NT2/D1 (cell line): ENCODE results near the gene SH3PXD2A.

Experiments
- DNase-seq: peaks from one replicate; pipeline ENCODE4 v3.0.0-alpha.2; 2011; ENCODE audit warnings: low read depth, low spot score
- H3K27me3 ChIP-seq: 2 replicates; pipeline ENCODE4 v1.6.0; 2011; ENCODE audit warnings: mild to moderate bottlenecking; ENCODE audit not compliant: insufficient read length, insufficient read depth
- H3K36me3 ChIP-seq: 2 replicates; pipeline ENCODE4 v1.6.1; 2011; ENCODE audit warnings: mild to moderate bottlenecking, low read length, mixed read lengths; ENCODE audit not compliant: insufficient read depth, insufficient read length
- H3K4me1 ChIP-seq: 2 replicates; pipeline ENCODE4 v1.5.1; 2011; ENCODE audit not compliant: insufficient read depth, insufficient read length
- H3K4me3 ChIP-seq: 2 replicates; pipeline ENCODE4 v1.5.1; 2011; ENCODE audit warnings: low read depth; ENCODE audit not compliant: insufficient read length
- H3K9ac ChIP-seq: 2 replicates; pipeline ENCODE4 v1.6.0; 2011; ENCODE audit warnings: low read depth; ENCODE audit not compliant: insufficient read length
- H3K9me3 ChIP-seq: 2 replicates; pipeline ENCODE4 v1.5.1; 2011; ENCODE audit warnings: mild to moderate bottlenecking, low read length; ENCODE audit not compliant: insufficient read depth
- SUZ12 ChIP-seq: IDR thresholded peaks from 2 replicates; pipeline ENCODE4 v1.6.1; 2011; ENCODE audit not compliant: insufficient read length, insufficient read depth; ENCODE audit errors: extremely low read depth
- YY1 ChIP-seq: IDR thresholded peaks from 2 replicates; pipeline ENCODE4 v1.6.1; 2011; ENCODE audit not compliant: insufficient read length, insufficient read depth
- ZNF274 ChIP-seq: IDR thresholded peaks from 2 replicates; pipeline ENCODE4 v1.6.1; 2011; ENCODE audit warnings: mild to moderate bottlenecking, low read depth, low read length

SH3PXD2A gene

GRCh38 chr10:103710490-103710889 is 144.9 kb downstream of the SH3PXD2A start:
- Histone ChIP-seq H3K4me1 (peaks cover 6% of the 10 kb centered on the region), H3K4me3 (no peak overlapping the region), H3K9me3 (no peaks in the 10 kb centered on the region), H3K36me3 (no peaks in the 10 kb centered on the region), H3K27me3 (no peaks in the 10 kb centered on the region), H3K9ac (no peak overlapping the region)
- TF ChIP-seq YY1: no peak
- no peak for TF ChIP-seq SUZ12
- no peak for TF ChIP-seq ZNF274
- DNase-seq: no peak

- H3K9ac ChIP-seq: no peak overlapping the region
- DNase-seq: no peak
Measured at GRCh38 chr10:103709341-103709920, 145.9 kb downstream of the SH3PXD2A start.

GRCh38 chr10:103708627-103709288 is 146.6 kb downstream of the SH3PXD2A start:
- no peak overlapping the region for H3K9ac ChIP-seq
- no peaks in the 10 kb centered on the region for H3K9me3 ChIP-seq
- TF ChIP-seq YY1 (no peak), ZNF274 (no peak), SUZ12 (no peak)
- no peaks in the 10 kb centered on the region for H3K27me3 ChIP-seq
- H3K4me1 ChIP-seq: peaks cover 6% of the 10 kb centered on the region
- no peaks in the 10 kb centered on the region for H3K36me3 ChIP-seq
- no peak for DNase-seq
- no peak overlapping the region for H3K4me3 ChIP-seq

More at GRCh38 chr10:103709341-103709920, 145.9 kb downstream of the SH3PXD2A start:
- H3K36me3 ChIP-seq: no peaks in the 10 kb centered on the region
- H3K27me3 ChIP-seq: no peaks in the 10 kb centered on the region
- H3K4me1 ChIP-seq: peaks cover 6% of the 10 kb centered on the region
- H3K9me3 ChIP-seq: no peaks in the 10 kb centered on the region
- H3K4me3 ChIP-seq: no peak overlapping the region
- TF ChIP-seq YY1 (no peak), SUZ12 (no peak), ZNF274 (no peak)

GRCh38 chr10:103707956-103708626 is 147.3 kb downstream of the SH3PXD2A start:
- Histone ChIP-seq H3K4me1 (peaks cover 6% of the 10 kb centered on the region), H3K9ac (no peak overlapping the region), H3K36me3 (no peaks in the 10 kb centered on the region), H3K9me3 (no peaks in the 10 kb centered on the region), H3K4me3 (no peak overlapping the region), H3K27me3 (no peaks in the 10 kb centered on the region)
- no peak for TF ChIP-seq SUZ12
- no peak for TF ChIP-seq ZNF274
- TF ChIP-seq YY1: no peak
- DNase-seq: no peak

GRCh38 chr10:103706762-103707161 is 148.6 kb downstream of the SH3PXD2A start:
- no peaks in the 10 kb centered on the region for H3K27me3 ChIP-seq
- H3K9me3 ChIP-seq: no peaks in the 10 kb centered on the region
- no peaks in the 10 kb centered on the region for H3K36me3 ChIP-seq
- H3K4me1 ChIP-seq: peaks cover 6% of the 10 kb centered on the region
- H3K4me3 ChIP-seq: no peak overlapping the region
- H3K9ac ChIP-seq: no peak overlapping the region
- TF ChIP-seq SUZ12: no peak
- no peak for TF ChIP-seq ZNF274
- no peak for TF ChIP-seq YY1
- DNase-seq: no peak

GRCh38 chr10:103706047-103706446 is 149.3 kb downstream of the SH3PXD2A start:
- Histone ChIP-seq H3K4me1 (peaks cover 6% of the 10 kb centered on the region), H3K4me3 (no peak overlapping the region), H3K27me3 (no peaks in the 10 kb centered on the region), H3K9me3 (no peaks in the 10 kb centered on the region), H3K36me3 (no peaks in the 10 kb centered on the region), H3K9ac (no peak overlapping the region)
- DNase-seq: no peak
- TF ChIP-seq SUZ12 (no peak), YY1 (no peak), ZNF274 (no peak)
